WTC11 (cell line): ENCODE data around the gene CACHD1. TPM values are rescaled to one million over a fixed set of nuclear protein-coding genes. Genes with fewer than 3 reads are reported as not detected.

ENCODE experiments used
- ATAC-seq: fragments of 200-7000 bp; cut with Tn5 transposase; 2 replicates; pipeline ENCODE4 v1.10.0; 2021; ENCODE audit warnings: mild to moderate bottlenecking, moderate library complexity
- Bru-seq: library from RNA; stranded (reverse); fragments of 400-500 nt; gene quantifications from one replicate; lab custom pipeline; 2021; lab: Mats Ljungman, UMichigan
- CTCF ChIA-PET: fragments of 300-600 bp; sonication (Branson Sonifier 250); formaldehyde crosslinking; loops from one replicate; lab custom pipeline; 2021; ENCODE audit warnings: antibody characterized with exemption; lab: Charles Lee
- POLR2A ChIA-PET: fragments of 350-600 bp; sonication (Branson Sonifier 250); formaldehyde crosslinking; loops from one replicate; lab custom pipeline; 2021; ENCODE audit warnings: antibody characterized with exemption; lab: Charles Lee
- DNase-seq: peaks from one replicate; pipeline ENCODE4 v3.0.0; 2021; ENCODE audit warnings: low spot score
- H3K27ac Mint-ChIP-seq: 2 replicates; pipeline ENCODE4 v1.8.0; 2021; ENCODE audit warnings: mixed read lengths
- H3K27me3 Mint-ChIP-seq: 2 replicates; pipeline ENCODE4 v1.8.0; 2021; ENCODE audit warnings: low read depth, mild to moderate bottlenecking, moderate library complexity, mixed read lengths
- H3K36me3 Mint-ChIP-seq: 2 replicates; pipeline ENCODE4 v1.8.0; 2021; ENCODE audit warnings: mixed read lengths
- H3K4me1 Mint-ChIP-seq: 2 replicates; pipeline ENCODE4 v1.8.0; 2022; ENCODE audit warnings: mixed read lengths
- H3K4me3 Mint-ChIP-seq: 2 replicates; pipeline ENCODE4 v1.8.0; 2021; ENCODE audit warnings: mild to moderate bottlenecking, moderate library complexity, mixed read lengths
- H3K9me3 Mint-ChIP-seq: 2 replicates; pipeline ENCODE4 v1.8.0; 2021; ENCODE audit warnings: mixed read lengths
- AFF4 ChIP-seq: sonication (generic); formaldehyde crosslinking; IDR thresholded peaks from 2 replicates; pipeline ENCODE4 v1.8.1; 2023; ENCODE audit warnings: mild to moderate bottlenecking, missing genetic modification reagents, borderline replicate concordance
- CBFB ChIP-seq: sonication (generic); formaldehyde crosslinking; IDR thresholded peaks from 2 replicates; pipeline ENCODE4 v1.8.1; 2022; ENCODE audit warnings: mild to moderate bottlenecking, low read depth, missing genetic modification reagents
- CREB1 ChIP-seq: sonication (generic); formaldehyde crosslinking; IDR thresholded peaks from 2 replicates; pipeline ENCODE4 v1.8.0; 2023; ENCODE audit warnings: mild to moderate bottlenecking, missing genetic modification reagents
- E2F5 ChIP-seq: sonication (generic); formaldehyde crosslinking; IDR thresholded peaks from 2 replicates; pipeline ENCODE4 v1.8.1; 2022; ENCODE audit warnings: mild to moderate bottlenecking, moderate library complexity, missing genetic modification reagents
- ETV6 ChIP-seq: sonication (generic); formaldehyde crosslinking; IDR thresholded peaks from 2 replicates; pipeline ENCODE4 v1.8.1; 2022; ENCODE audit warnings: mild to moderate bottlenecking, missing genetic modification reagents
- FOXK1 ChIP-seq: sonication (generic); formaldehyde crosslinking; IDR thresholded peaks from 2 replicates; pipeline ENCODE4 v1.8.0; 2022; ENCODE audit warnings: mild to moderate bottlenecking, moderate library complexity, missing genetic modification reagents
- HMGXB4 ChIP-seq: sonication (generic); formaldehyde crosslinking; IDR thresholded peaks from 2 replicates; pipeline ENCODE4 v1.8.1; 2023; ENCODE audit warnings: mild to moderate bottlenecking, moderate library complexity, missing genetic modification reagents
- NFATC4 ChIP-seq: fragments of 250-450 bp; sonication (Bioruptor Pico); IDR thresholded peaks from 2 replicates; pipeline ENCODE4 v1.9.0; 2021; ENCODE audit warnings: mild to moderate bottlenecking
- NR1H2 ChIP-seq: sonication (generic); formaldehyde crosslinking; IDR thresholded peaks from 2 replicates; pipeline ENCODE4 v1.9.0; 2021; ENCODE audit warnings: mild to moderate bottlenecking, moderate library complexity, missing genetic modification reagents
- OVOL2 ChIP-seq: fragments of 250-450 bp; sonication (Bioruptor Pico); IDR thresholded peaks from 2 replicates; pipeline ENCODE4 v1.9.0; 2021; ENCODE audit warnings: mild to moderate bottlenecking, borderline replicate concordance
- SP1 ChIP-seq: sonication (generic); formaldehyde crosslinking; conservative IDR thresholded peaks from 2 replicates; pipeline ENCODE4 v1.8.1; 2022; ENCODE audit warnings: missing genetic modification reagents
- TEAD1 ChIP-seq: sonication (generic); formaldehyde crosslinking; IDR thresholded peaks from 2 replicates; pipeline ENCODE4 v1.8.0; 2022; ENCODE audit warnings: mild to moderate bottlenecking, missing genetic modification reagents
- USF2 ChIP-seq: sonication (generic); formaldehyde crosslinking; IDR thresholded peaks from 2 replicates; pipeline ENCODE4 v1.8.1; 2023; ENCODE audit warnings: mild to moderate bottlenecking, missing genetic modification reagents, moderate library complexity
- ZNF263 ChIP-seq: sonication (generic); formaldehyde crosslinking; IDR thresholded peaks from 2 replicates; pipeline ENCODE4 v1.8.1; 2022; ENCODE audit warnings: low read depth, mild to moderate bottlenecking, moderate library complexity, missing genetic modification reagents
- long read RNA-seq, 3 experiments: library from RNA in 1 of 3; library from capped mRNA in 1 of 3; library from polyadenylated mRNA in 1 of 3; unstranded in 2 of 3; stranded (forward) in 1 of 3; transcript quantifications; one replicate each; pipeline ENCODE4 v2.0.0, GENCODE V29; 2021
- total RNA-seq: library from RNA; stranded (reverse); gene quantifications from 3 replicates; pipeline ENCODE4 v1.2.3, GENCODE V29; 2021
- TF ChIP-seq, protein P1 (sequence below): fragments of 250-450 bp; sonication (Bioruptor Pico); IDR thresholded peaks from 2 replicates; pipeline ENCODE4 v2.1.2; 2022; ENCODE audit warnings: mild to moderate bottlenecking, moderate library complexity
- TF ChIP-seq, protein P2 (sequence below): sonication (generic); formaldehyde crosslinking; IDR thresholded peaks from 2 replicates; pipeline ENCODE4 v1.8.0; 2022; ENCODE audit warnings: mild to moderate bottlenecking, missing genetic modification reagents
- TF ChIP-seq, protein P3 (sequence below): sonication (generic); formaldehyde crosslinking; IDR thresholded peaks from 2 replicates; pipeline ENCODE4 v1.8.0; 2022; ENCODE audit warnings: mild to moderate bottlenecking, missing genetic modification reagents
- TF ChIP-seq, protein P4 (sequence below): fragments of 250-450 bp; sonication (Bioruptor Pico); IDR thresholded peaks from 2 replicates; pipeline ENCODE4 v1.8.0; 2021; ENCODE audit warnings: mild to moderate bottlenecking
- TF ChIP-seq, protein P5 (sequence below): sonication (generic); formaldehyde crosslinking; IDR thresholded peaks from 2 replicates; pipeline ENCODE4 v1.8.0; 2022; ENCODE audit warnings: mild to moderate bottlenecking, missing genetic modification reagents
- TF ChIP-seq, protein P6 (sequence below): sonication (generic); formaldehyde crosslinking; IDR thresholded peaks from 2 replicates; pipeline ENCODE4 v1.8.0; 2022; ENCODE audit warnings: mild to moderate bottlenecking, missing genetic modification reagents

Gene CACHD1
- 26.3 to 34.4 TPM (median 34.4 TPM) in 3 replicates for total RNA-seq
- Bru-seq, nascent RNA, result percentile 90 among the genes with signal in this experiment
- long read RNA-seq, experiment 1, full-length matches to known transcripts, result 159 of 269 reads
- long read RNA-seq, experiment 1, partial matches to known transcripts, result 59 of 269 reads
- long read RNA-seq, experiment 1, other reads (novel, unspliced or antisense), result 51 of 269 reads
- long read RNA-seq, experiment 2, full-length matches to known transcripts, result 7 of 39 reads
- long read RNA-seq, experiment 2, partial matches to known transcripts, result 23 of 39 reads
- long read RNA-seq, experiment 2, other reads (novel, unspliced or antisense), result 9 of 39 reads
- long read RNA-seq, experiment 3, result 0 reads

- Mint-ChIP-seq H3K9me3 (no peaks in the 10 kb centered on the region), H3K36me3 (0 out of 2 replicates have a peak, but pooled peaks cover 2% of the 10 kb centered on the region), H3K27me3 (peaks cover 24% of the 10 kb centered on the region), H3K27ac (peak within 1 kb of the TSS; percentile 62), H3K4me1 (peaks cover 36% of the 10 kb centered on the region), H3K4me3 (peak within 1 kb of the TSS; percentile 95)
- CTCF ChIA-PET, result no interaction called here
- peak; percentile 83 for DNase-seq
- ATAC-seq, result peak; percentile 59
- POLR2A ChIA-PET, result no interaction called here
- peak; percentile 69 for TF ChIP-seq E2F5
- TF ChIP-seq, protein P1, sequence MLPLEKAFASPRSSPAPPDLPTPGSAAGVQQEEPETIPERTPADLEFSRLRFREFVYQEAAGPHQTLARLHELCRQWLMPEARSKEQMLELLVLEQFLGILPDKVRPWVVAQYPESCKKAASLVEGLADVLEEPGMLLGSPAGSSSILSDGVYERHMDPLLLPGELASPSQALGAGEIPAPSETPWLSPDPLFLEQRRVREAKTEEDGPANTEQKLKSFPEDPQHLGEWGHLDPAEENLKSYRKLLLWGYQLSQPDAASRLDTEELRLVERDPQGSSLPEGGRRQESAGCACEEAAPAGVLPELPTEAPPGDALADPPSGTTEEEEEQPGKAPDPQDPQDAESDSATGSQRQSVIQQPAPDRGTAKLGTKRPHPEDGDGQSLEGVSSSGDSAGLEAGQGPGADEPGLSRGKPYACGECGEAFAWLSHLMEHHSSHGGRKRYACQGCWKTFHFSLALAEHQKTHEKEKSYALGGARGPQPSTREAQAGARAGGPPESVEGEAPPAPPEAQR (CRISPR knock-in tag), result no peak
- TF ChIP-seq FOXK1 (CRISPR knock-in tag), result no peak
- no peak; the same call in 1 of the 2 replicates for TF ChIP-seq ETV6 (CRISPR knock-in tag)
- 0 out of 2 replicates have a peak, but pooled peaks have one; percentile 31 for TF ChIP-seq TEAD1 (CRISPR knock-in tag)
- TF ChIP-seq, protein P2, sequence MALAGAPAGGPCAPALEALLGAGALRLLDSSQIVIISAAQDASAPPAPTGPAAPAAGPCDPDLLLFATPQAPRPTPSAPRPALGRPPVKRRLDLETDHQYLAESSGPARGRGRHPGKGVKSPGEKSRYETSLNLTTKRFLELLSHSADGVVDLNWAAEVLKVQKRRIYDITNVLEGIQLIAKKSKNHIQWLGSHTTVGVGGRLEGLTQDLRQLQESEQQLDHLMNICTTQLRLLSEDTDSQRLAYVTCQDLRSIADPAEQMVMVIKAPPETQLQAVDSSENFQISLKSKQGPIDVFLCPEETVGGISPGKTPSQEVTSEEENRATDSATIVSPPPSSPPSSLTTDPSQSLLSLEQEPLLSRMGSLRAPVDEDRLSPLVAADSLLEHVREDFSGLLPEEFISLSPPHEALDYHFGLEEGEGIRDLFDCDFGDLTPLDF (CRISPR knock-in tag), result 0 out of 2 replicates have a peak, but pooled peaks have one; percentile 49
- TF ChIP-seq CREB1 (CRISPR knock-in tag), result peak; percentile 17; the same call in 1 of the 2 replicates
- TF ChIP-seq, protein P3, sequence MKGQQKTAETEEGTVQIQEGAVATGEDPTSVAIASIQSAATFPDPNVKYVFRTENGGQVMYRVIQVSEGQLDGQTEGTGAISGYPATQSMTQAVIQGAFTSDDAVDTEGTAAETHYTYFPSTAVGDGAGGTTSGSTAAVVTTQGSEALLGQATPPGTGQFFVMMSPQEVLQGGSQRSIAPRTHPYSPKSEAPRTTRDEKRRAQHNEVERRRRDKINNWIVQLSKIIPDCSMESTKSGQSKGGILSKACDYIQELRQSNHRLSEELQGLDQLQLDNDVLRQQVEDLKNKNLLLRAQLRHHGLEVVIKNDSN (CRISPR knock-in tag), result 0 out of 2 replicates have a peak, but pooled peaks have one; percentile 40
- TF ChIP-seq USF2 (CRISPR knock-in tag), result no peak
- peak; percentile 13; the same call in 1 of the 2 replicates for TF ChIP-seq SP1 (CRISPR knock-in tag)
- peak; percentile 56; the same call in 1 of the 2 replicates for TF ChIP-seq ZNF263
- TF ChIP-seq, protein P4, sequence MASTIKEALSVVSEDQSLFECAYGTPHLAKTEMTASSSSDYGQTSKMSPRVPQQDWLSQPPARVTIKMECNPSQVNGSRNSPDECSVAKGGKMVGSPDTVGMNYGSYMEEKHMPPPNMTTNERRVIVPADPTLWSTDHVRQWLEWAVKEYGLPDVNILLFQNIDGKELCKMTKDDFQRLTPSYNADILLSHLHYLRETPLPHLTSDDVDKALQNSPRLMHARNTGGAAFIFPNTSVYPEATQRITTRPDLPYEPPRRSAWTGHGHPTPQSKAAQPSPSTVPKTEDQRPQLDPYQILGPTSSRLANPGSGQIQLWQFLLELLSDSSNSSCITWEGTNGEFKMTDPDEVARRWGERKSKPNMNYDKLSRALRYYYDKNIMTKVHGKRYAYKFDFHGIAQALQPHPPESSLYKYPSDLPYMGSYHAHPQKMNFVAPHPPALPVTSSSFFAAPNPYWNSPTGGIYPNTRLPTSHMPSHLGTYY, result no peak
- TF ChIP-seq HMGXB4 (CRISPR knock-in tag), result peak; percentile 51; the same call in 1 of the 2 replicates
- TF ChIP-seq CBFB (CRISPR knock-in tag), result no peak
- TF ChIP-seq, protein P5, sequence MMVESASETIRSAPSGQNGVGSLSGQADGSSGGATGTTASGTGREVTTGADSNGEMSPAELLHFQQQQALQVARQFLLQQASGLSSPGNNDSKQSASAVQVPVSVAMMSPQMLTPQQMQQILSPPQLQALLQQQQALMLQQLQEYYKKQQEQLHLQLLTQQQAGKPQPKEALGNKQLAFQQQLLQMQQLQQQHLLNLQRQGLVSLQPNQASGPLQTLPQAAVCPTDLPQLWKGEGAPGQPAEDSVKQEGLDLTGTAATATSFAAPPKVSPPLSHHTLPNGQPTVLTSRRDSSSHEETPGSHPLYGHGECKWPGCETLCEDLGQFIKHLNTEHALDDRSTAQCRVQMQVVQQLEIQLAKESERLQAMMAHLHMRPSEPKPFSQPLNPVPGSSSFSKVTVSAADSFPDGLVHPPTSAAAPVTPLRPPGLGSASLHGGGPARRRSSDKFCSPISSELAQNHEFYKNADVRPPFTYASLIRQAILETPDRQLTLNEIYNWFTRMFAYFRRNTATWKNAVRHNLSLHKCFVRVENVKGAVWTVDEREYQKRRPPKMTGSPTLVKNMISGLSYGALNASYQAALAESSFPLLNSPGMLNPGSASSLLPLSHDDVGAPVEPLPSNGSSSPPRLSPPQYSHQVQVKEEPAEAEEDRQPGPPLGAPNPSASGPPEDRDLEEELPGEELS, result 0 out of 2 replicates have a peak, but pooled peaks have one; percentile 67
- no peak for TF ChIP-seq OVOL2 (CRISPR knock-in tag)
- TF ChIP-seq NFATC4, result no peak
- TF ChIP-seq AFF4, result 0 out of 2 replicates have a peak, but pooled peaks have one; percentile 38
- TF ChIP-seq NR1H2, result no peak
- TF ChIP-seq, protein P6, sequence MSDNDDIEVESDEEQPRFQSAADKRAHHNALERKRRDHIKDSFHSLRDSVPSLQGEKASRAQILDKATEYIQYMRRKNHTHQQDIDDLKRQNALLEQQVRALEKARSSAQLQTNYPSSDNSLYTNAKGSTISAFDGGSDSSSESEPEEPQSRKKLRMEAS, result peak; percentile 58; the same call in 1 of the 2 replicates
Measured at GRCh38 chr1:64469977-64470664, at the start of gene CACHD1. Gene CACHD1, plus strand, starts transcription at chr1:64470129. Its CDS starts 616 bp downstream, at chr1:64470745.
